Upper lobe of right lung (tissue), 1 donor: ENCODE data around the gene KCTD21. TPM values are rescaled to one million over a fixed set of nuclear protein-coding genes. Genes with fewer than 3 reads are reported as not detected.

Source experiments
- ATAC-seq: fragments of 200-7000 bp; cut with Tn5 transposase; one replicate; pipeline ENCODE4 v1.9.1; 2020; ENCODE audit warnings: mild to moderate bottlenecking, moderate library complexity
- DNase-seq: peaks from one replicate; pipeline ENCODE4 v3.0.0-alpha.2; 2020
- H3K27ac ChIP-seq: fragments of 200-600 bp; one replicate; pipeline ENCODE4 v1.8.0; 2022
- H3K27me3 ChIP-seq: fragments of 200-600 bp; one replicate; pipeline ENCODE4 v1.8.0; 2022; ENCODE audit warnings: mild to moderate bottlenecking
- H3K36me3 ChIP-seq: fragments of 200-600 bp; one replicate; pipeline ENCODE4 v1.8.0; 2022
- H3K4me1 ChIP-seq: fragments of 200-600 bp; one replicate; pipeline ENCODE4 v1.8.0; 2022
- H3K4me3 ChIP-seq: fragments of 200-600 bp; one replicate; pipeline ENCODE4 v1.8.0; 2022; ENCODE audit warnings: mild to moderate bottlenecking
- H3K9me3 ChIP-seq: fragments of 200-600 bp; one replicate; pipeline ENCODE4 v1.8.0; 2022
- CTCF ChIP-seq: fragments of 200-600 bp; IDR thresholded peaks from one replicate; pipeline ENCODE4 v1.8.0; 2022; ENCODE audit warnings: antibody characterized with exemption
- intact Hi-C: fragments of 100-400 bp; cut with DNase I; formaldehyde crosslinking; loops from one replicate; pipeline ENCODE4 v1.11.0; 2022
- total RNA-seq: library from RNA; stranded (reverse); fragmentation: NEBNext Ultra II Directional; extraction: Animal tissue kit (Norgen Biotek cat#: 25700); gene quantifications from one replicate; pipeline ENCODE4 v1.2.1, GENCODE V29; 2021
- donor health status: DM: no; HTN: yes; CAD: no; lungs with severe emphysema.

Gene KCTD21
- total RNA-seq, 1 donor from 2014 or later: 10.9 TPM

GRCh38 chr11:78149646-78150045 is 38.8 kb downstream of the KCTD21 start:
- intact Hi-C loops: no loop called here
- DNase-seq (no peak), ATAC-seq (peak; percentile 55)
- no peaks in the 10 kb centered on the region for H3K36me3 ChIP-seq
- H3K27ac ChIP-seq: no peak overlapping the region
- no peak overlapping the region for H3K4me3 ChIP-seq
- TF ChIP-seq CTCF: peak; percentile 22
- H3K9me3 ChIP-seq: no peaks in the 10 kb centered on the region
- no peaks in the 10 kb centered on the region for H3K4me1 ChIP-seq
- no peaks in the 10 kb centered on the region for H3K27me3 ChIP-seq

GRCh38 chr11:78147807-78148206 is 40.6 kb downstream of the KCTD21 start:
- Histone ChIP-seq H3K36me3 (no peaks in the 10 kb centered on the region), H3K27ac (no peak overlapping the region), H3K9me3 (no peaks in the 10 kb centered on the region), H3K4me1 (no peaks in the 10 kb centered on the region), H3K4me3 (no peak overlapping the region), H3K27me3 (no peaks in the 10 kb centered on the region)
- no peak for DNase-seq
- no peak for ATAC-seq
- TF ChIP-seq CTCF: no peak
- intact Hi-C loops: no loop called here

- no peak overlapping the region for H3K27ac ChIP-seq
- H3K9me3 ChIP-seq: no peaks in the 10 kb centered on the region
- ATAC-seq (no peak), DNase-seq (no peak)
- no peak for TF ChIP-seq CTCF
- H3K27me3 ChIP-seq: no peaks in the 10 kb centered on the region
- H3K4me1 ChIP-seq: peaks cover 4% of the 10 kb centered on the region
- no peaks in the 10 kb centered on the region for H3K36me3 ChIP-seq
- no peak overlapping the region for H3K4me3 ChIP-seq
- intact Hi-C loops: no loop called here
Measured at GRCh38 chr11:78145511-78146025, 42.9 kb downstream of the KCTD21 start.

- H3K4me3 ChIP-seq: peak overlapping the region; percentile 82
- intact Hi-C loops: no loop called here
Measured at GRCh38 chr11:78140392-78141077, 47.9 kb downstream of the KCTD21 start.

More at GRCh38 chr11:78140392-78141077, 47.9 kb downstream of the KCTD21 start:
- Histone ChIP-seq H3K27me3 (no peaks in the 10 kb centered on the region), H3K4me1 (peaks cover 16% of the 10 kb centered on the region), H3K27ac (no peak overlapping the region), H3K36me3 (no peaks in the 10 kb centered on the region), H3K9me3 (no peaks in the 10 kb centered on the region)
- ATAC-seq (no peak), DNase-seq (no peak)
- no peak for TF ChIP-seq CTCF
